Peyer's patch (tissue), 4 donors: Measurements from ENCODE around the gene SORCS3.

ENCODE experiments used
- POLR2A ChIP-seq, 2 donors: fragments of 450-650 bp; IDR thresholded peaks; one replicate each; pipeline ENCODE4 v1.5.1; 2017; ENCODE audit warnings: antibody characterized with exemption in 2 of 2, mild to moderate bottlenecking in 2 of 2, moderate library complexity in 2 of 2
- TF ChIP-seq, protein P1 (sequence below), 6 experiments: fragments of 450-650 bp in 4 of 6; fragments of 200-600 bp in 2 of 6; sonication (generic) in 1 of 6; IDR thresholded peaks; one replicate each; pipeline ENCODE4 v1.5.1; 2017 to 2019; ENCODE audit warnings: antibody characterized with exemption in 6 of 6, mild to moderate bottlenecking in 3 of 6, moderate library complexity in 1 of 6

DNA sequence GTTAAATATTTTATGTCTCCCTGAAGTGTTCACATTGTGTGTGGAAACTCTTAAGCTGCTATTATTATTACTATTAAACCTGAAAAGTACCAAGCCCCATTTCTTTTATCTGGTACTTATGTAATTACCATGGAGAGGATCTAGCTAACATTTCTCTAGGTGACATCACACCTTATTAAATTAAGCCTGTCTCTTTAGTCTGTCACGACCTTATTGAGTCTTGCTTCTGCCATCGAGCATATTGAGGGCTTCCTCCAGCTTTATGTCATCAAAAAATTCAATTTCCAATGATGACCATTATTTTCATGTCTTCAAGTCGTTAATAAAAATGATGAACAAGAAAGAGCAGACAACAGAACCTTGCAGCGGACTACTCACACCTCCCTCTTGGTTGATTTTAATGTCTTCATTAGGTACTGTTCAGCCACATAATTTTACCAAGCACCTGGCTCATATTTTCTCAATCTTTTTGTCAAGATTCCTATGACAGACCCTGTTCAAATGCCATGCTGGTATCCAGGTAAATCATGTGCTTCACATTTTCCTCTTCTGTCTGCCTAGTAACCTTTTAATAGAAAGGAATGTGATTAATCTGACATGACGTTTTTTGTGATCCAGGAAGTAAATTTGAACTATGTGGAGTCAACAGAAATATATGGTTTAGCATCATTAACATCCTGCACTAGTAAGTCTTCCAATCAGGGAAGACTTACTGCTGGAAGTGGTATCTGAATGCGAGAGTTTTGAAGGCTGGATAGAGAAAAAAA lies 556.7 kb downstream of the SORCS3 start:
- TF ChIP-seq, protein P1, sequence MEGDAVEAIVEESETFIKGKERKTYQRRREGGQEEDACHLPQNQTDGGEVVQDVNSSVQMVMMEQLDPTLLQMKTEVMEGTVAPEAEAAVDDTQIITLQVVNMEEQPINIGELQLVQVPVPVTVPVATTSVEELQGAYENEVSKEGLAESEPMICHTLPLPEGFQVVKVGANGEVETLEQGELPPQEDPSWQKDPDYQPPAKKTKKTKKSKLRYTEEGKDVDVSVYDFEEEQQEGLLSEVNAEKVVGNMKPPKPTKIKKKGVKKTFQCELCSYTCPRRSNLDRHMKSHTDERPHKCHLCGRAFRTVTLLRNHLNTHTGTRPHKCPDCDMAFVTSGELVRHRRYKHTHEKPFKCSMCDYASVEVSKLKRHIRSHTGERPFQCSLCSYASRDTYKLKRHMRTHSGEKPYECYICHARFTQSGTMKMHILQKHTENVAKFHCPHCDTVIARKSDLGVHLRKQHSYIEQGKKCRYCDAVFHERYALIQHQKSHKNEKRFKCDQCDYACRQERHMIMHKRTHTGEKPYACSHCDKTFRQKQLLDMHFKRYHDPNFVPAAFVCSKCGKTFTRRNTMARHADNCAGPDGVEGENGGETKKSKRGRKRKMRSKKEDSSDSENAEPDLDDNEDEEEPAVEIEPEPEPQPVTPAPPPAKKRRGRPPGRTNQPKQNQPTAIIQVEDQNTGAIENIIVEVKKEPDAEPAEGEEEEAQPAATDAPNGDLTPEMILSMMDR (IDR thresholded peaks at IDR 0.05) = no peak
- no peak for TF ChIP-seq POLR2A (IDR thresholded peaks at IDR 0.05)
